Chondrocyte (in vitro differentiated cells): ENCODE measurements around the gene CHPF. TPM values are rescaled to one million over a fixed set of nuclear protein-coding genes. Genes with fewer than 3 reads are reported as not detected.
A peak's percentile ranks its signal among the peaks of the same experiment; 100 is the strongest.

Experiments used
- DNase-seq: peaks from one replicate; pipeline ENCODE4 v3.0.0; 2021; ENCODE audit warnings: mixed read lengths, low spot score
- H3K27ac Mint-ChIP-seq: one replicate; pipeline ENCODE4 v1.8.0; 2021; ENCODE audit warnings: mild to moderate bottlenecking, moderate library complexity, mixed read lengths; ENCODE audit not compliant: unreplicated experiment
- H3K27me3 Mint-ChIP-seq: 2 replicates; pipeline ENCODE4 v1.8.0; 2021; ENCODE audit warnings: low read depth, mixed read lengths
- H3K36me3 Mint-ChIP-seq: 2 replicates; pipeline ENCODE4 v1.8.0; 2021; ENCODE audit warnings: low read depth, mixed read lengths
- H3K4me1 Mint-ChIP-seq: 2 replicates; pipeline ENCODE4 v1.8.0; 2021; ENCODE audit warnings: low read depth, mild to moderate bottlenecking, mixed read lengths
- H3K4me3 Mint-ChIP-seq: one replicate; pipeline ENCODE4 v1.8.0; 2021; ENCODE audit warnings: mild to moderate bottlenecking, moderate library complexity, mixed read lengths; ENCODE audit not compliant: unreplicated experiment
- H3K9me3 Mint-ChIP-seq: 2 replicates; pipeline ENCODE4 v1.8.0; 2021; ENCODE audit warnings: low read depth, mixed read lengths
- total RNA-seq: library from RNA; stranded (reverse); gene quantifications from 3 replicates; pipeline ENCODE4 v1.2.1, GENCODE V29; 2021
- TF ChIP-seq, protein P1 (sequence below): fragments of 200-600 bp; sonication (generic); IDR thresholded peaks from 2 replicates; pipeline ENCODE4 v1.5.0; 2021; ENCODE audit warnings: antibody characterized with exemption, mild to moderate bottlenecking, moderate library complexity

Gene CHPF
- total RNA-seq, 1 donor from 2014 or later: 276 TPM

GRCh38 chr2:219522111-219523030, 21.2 kb downstream of the CHPF start:
- no peaks in the 10 kb centered on the region for H3K36me3 Mint-ChIP-seq
- no peaks in the 10 kb centered on the region for H3K9me3 Mint-ChIP-seq
- TF ChIP-seq, protein P1, sequence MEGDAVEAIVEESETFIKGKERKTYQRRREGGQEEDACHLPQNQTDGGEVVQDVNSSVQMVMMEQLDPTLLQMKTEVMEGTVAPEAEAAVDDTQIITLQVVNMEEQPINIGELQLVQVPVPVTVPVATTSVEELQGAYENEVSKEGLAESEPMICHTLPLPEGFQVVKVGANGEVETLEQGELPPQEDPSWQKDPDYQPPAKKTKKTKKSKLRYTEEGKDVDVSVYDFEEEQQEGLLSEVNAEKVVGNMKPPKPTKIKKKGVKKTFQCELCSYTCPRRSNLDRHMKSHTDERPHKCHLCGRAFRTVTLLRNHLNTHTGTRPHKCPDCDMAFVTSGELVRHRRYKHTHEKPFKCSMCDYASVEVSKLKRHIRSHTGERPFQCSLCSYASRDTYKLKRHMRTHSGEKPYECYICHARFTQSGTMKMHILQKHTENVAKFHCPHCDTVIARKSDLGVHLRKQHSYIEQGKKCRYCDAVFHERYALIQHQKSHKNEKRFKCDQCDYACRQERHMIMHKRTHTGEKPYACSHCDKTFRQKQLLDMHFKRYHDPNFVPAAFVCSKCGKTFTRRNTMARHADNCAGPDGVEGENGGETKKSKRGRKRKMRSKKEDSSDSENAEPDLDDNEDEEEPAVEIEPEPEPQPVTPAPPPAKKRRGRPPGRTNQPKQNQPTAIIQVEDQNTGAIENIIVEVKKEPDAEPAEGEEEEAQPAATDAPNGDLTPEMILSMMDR: no peak
- H3K4me3 Mint-ChIP-seq: peak overlapping the region; percentile 52
- H3K27ac Mint-ChIP-seq: peak overlapping the region; percentile 63
- H3K4me1 Mint-ChIP-seq: peaks cover 22% of the 10 kb centered on the region
- no peak for DNase-seq
- H3K27me3 Mint-ChIP-seq: peaks cover 21% of the 10 kb centered on the region

DNA sequence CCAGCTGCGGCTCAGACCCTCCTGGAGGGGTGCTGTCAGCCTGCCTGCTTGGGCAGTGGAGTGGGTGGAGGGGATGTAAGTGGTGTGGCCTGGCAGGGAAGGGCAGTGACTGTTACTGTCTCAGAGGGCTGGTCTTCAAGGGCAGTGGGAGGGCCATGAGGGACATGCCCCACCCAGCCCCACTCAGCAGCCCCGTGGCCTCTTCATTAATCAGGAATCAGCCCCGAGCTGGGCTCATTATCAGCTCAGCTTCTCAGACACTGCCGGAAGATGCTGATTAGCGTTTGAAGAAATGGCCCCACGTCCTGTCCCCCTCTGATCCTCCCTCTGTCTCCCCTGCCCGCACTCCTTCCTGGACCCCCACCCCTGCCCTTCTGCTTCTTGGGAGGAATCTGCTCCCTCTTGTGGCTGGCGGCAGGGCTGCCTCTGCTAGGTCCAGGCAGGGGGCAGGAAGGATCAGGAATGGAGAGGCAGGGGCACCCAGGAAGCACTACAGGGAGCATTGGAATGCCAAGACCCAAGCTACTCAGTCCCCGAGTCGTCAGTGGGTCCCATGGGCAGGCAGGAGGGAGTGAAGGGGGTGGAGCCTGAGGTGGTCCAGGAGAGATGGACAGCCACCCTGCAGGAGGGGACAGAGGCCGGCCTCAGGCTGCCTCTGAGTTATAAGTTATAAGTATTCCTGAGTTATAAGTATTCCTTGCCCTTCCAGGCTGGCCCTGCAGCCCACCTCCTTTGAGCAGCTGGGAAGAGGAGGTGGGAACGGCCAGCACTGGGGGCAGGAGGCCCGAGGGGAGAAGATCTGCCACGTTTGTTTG, 22.3 kb downstream of the CHPF start:
- no peak for DNase-seq
- H3K27me3 Mint-ChIP-seq: peaks cover 21% of the 10 kb centered on the region
- no peaks in the 10 kb centered on the region for H3K9me3 Mint-ChIP-seq
- peaks cover 23% of the 10 kb centered on the region for H3K4me1 Mint-ChIP-seq
- peak overlapping the region; percentile 31 for H3K4me3 Mint-ChIP-seq
- H3K36me3 Mint-ChIP-seq: no peaks in the 10 kb centered on the region
- H3K27ac Mint-ChIP-seq: peak overlapping the region; percentile 6
- TF ChIP-seq, protein P1: peak; percentile 89

- TF ChIP-seq, protein P1: no peak
- Mint-ChIP-seq H3K4me3 (no peak overlapping the region), H3K4me1 (peaks cover 23% of the 10 kb centered on the region)
Observed at GRCh38 chr2:219520079-219520478, 23.5 kb downstream of the CHPF start.

DNA sequence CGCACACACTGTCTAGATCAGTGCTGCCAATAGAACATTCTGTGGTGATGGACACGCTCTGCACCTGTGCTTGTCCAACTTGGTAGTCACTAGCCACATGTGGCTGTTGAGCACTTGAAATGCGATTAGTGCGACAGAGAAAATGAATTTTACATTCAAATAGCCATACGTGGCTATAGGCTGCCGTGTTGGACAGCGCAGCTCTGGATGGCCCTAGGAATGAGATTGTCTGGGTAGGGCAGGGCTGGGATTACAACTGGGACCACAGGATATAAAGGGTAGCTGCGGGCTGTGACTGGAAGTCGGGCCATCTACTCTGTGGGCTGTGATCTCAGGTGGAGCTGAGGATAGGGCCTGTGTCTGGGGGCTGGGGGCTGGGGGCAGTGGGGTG, 24.1 kb downstream of the CHPF start:
- Mint-ChIP-seq H3K9me3 (no peaks in the 10 kb centered on the region), H3K27me3 (peaks cover 31% of the 10 kb centered on the region), H3K36me3 (no peaks in the 10 kb centered on the region), H3K4me3 (no peak overlapping the region), H3K27ac (no peak overlapping the region), H3K4me1 (peaks cover 23% of the 10 kb centered on the region)
- no peak for DNase-seq
- TF ChIP-seq, protein P1: no peak

More at GRCh38 chr2:219520079-219520478, 23.5 kb downstream of the CHPF start:
- Mint-ChIP-seq H3K27me3 (peaks cover 29% of the 10 kb centered on the region), H3K27ac (no peak overlapping the region), H3K9me3 (no peaks in the 10 kb centered on the region), H3K36me3 (no peaks in the 10 kb centered on the region)
- no peak for DNase-seq
